HG02678 (cell line): ENCODE data around the gene GRK5.
"Not testable (repeated sequence)": the region's sequence is repeated elsewhere in the genome, so short reads cannot be mapped to it uniquely, and the experiment has no call there.

Source experiments
- ATAC-seq: cut with Tn5 transposase; IDR thresholded peaks from one replicate; pipeline ENCODE4 v1.9.1; 2021; ENCODE audit warnings: mild to moderate bottlenecking, moderate library complexity; ENCODE audit not compliant: unreplicated experiment

GRK5 gene

GRCh38 chr10:119450606-119451299 lies 243.4 kb downstream of the GRK5 start:
- ATAC-seq: no peak

GRCh38 chr10:119451300-119451896 lies 244.0 kb downstream of the GRK5 start:
- no peak for ATAC-seq

- no peak for ATAC-seq
These were observed 245.0 kb downstream of the GRK5 start for GRCh38 chr10:119452396-119452795.

GRCh38 chr10:119453313-119453712 lies 245.9 kb downstream of the GRK5 start:
- no peak for ATAC-seq

GRCh38 chr10:119454316-119454715 lies 246.9 kb downstream of the GRK5 start:
- ATAC-seq: no peak

- no peak for ATAC-seq
These were observed 247.6 kb downstream of the GRK5 start for GRCh38 chr10:119454990-119455389.

GRCh38 chr10:119455609-119456434 lies 248.5 kb downstream of the GRK5 start:
- peak; percentile 49 for ATAC-seq

- ATAC-seq: no peak
These were observed 249.1 kb downstream of the GRK5 start for GRCh38 chr10:119456435-119456810.

GRCh38 chr10:119457966-119458766 lies 250.8 kb downstream of the GRK5 start:
- no peak for ATAC-seq

GRCh38 chr10:119459681-119460340 lies 252.4 kb downstream of the GRK5 start:
- no peak for ATAC-seq

- ATAC-seq: no peak
These were observed 253.2 kb downstream of the GRK5 start for GRCh38 chr10:119460369-119461195.

GRCh38 chr10:119461380-119461779 lies 254.0 kb downstream of the GRK5 start:
- peak; percentile 58 for ATAC-seq

- ATAC-seq: peak; percentile 67
These were observed 254.6 kb downstream of the GRK5 start for GRCh38 chr10:119461923-119462322.

- ATAC-seq: no peak
These were observed 255.4 kb downstream of the GRK5 start for GRCh38 chr10:119462773-119463172.

- ATAC-seq: not testable (repeated sequence)
These were observed 255.8 kb downstream of the GRK5 start for GRCh38 chr10:119463195-119463594.

GRCh38 chr10:119465085-119465484 lies 257.7 kb downstream of the GRK5 start:
- no peak for ATAC-seq

GRCh38 chr10:119466076-119466475 lies 258.7 kb downstream of the GRK5 start:
- no peak for ATAC-seq

- ATAC-seq: no peak
These were observed 259.3 kb downstream of the GRK5 start for GRCh38 chr10:119466655-119467054.

- no peak for ATAC-seq
These were observed 261.4 kb downstream of the GRK5 start for GRCh38 chr10:119468542-119469324.
